HCT116 (cell line): Measurements from ENCODE around the gene ZNF135. TPM values are rescaled to one million over a fixed set of nuclear protein-coding genes. Genes with fewer than 3 reads are reported as not detected.

Experiments
- ATAC-seq: fragments of 200-7000 bp; cut with Tn5 transposase; 2 replicates; pipeline ENCODE4 v1.9.1; 2020; ENCODE audit warnings: mild to moderate bottlenecking, moderate library complexity
- BruUV-seq: library from RNA; stranded (reverse); fragments of 400-500 nt; replicated peaks from 2 replicates; lab custom pipeline; 2021; lab: Mats Ljungman, UMichigan
- CTCF ChIA-PET: fragments of 300-600 bp; sonication (Branson Sonifier 250); formaldehyde crosslinking; loops from one replicate; lab custom pipeline; 2021; ENCODE audit warnings: antibody characterized with exemption; lab: Charles Lee
- POLR2A ChIA-PET: fragments of 300-600, 350-600 bp; sonication (Branson Sonifier 250); formaldehyde crosslinking; loops from one replicate; lab custom pipeline; 2021; ENCODE audit warnings: antibody characterized with exemption; lab: Charles Lee
- RAD21 ChIA-PET, 2 experiments: fragments of 300-600 bp; sonication (Branson Sonifier 250); formaldehyde crosslinking; loops; one replicate each; lab custom pipeline; 2023; ENCODE audit warnings: low total read pairs in 2 of 2; ENCODE audit not compliant: uncharacterized antibody in 2 of 2, unreplicated experiment in 2 of 2, low non-redundant PET in 1 of 2; lab: Charles Lee
- DNase-seq: peaks from one replicate; pipeline ENCODE4 v3.0.0-alpha.2; 2010; ENCODE audit warnings: low read depth, low spot score
- H2AFZ ChIP-seq: fragments of 200-600 bp; shearing (Covaris generic), sonication (generic); 2 replicates; pipeline ENCODE4 v1.6.1; 2017; ENCODE audit warnings: low read depth, mixed run types, mixed read lengths, antibody characterized with exemption, low read length; ENCODE audit not compliant: poor library complexity, severe bottlenecking
- H3K27ac ChIP-seq: 2 replicates; pipeline ENCODE4 v1.5.1; 2012; ENCODE audit warnings: low read depth, low read length
- H3K27me3 ChIP-seq: fragments of 200-600 bp; sonication (generic); 2 replicates; pipeline ENCODE4 v1.6.1; 2016; ENCODE audit warnings: mixed run types, low read length, mixed read lengths; ENCODE audit not compliant: insufficient read depth
- H3K36me3 ChIP-seq, 2 experiments: fragments of 200-500 bp in 1 of 2; fragments of 200-600 bp in 1 of 2; sonication (Bioruptor generic) in 1 of 2; sonication (generic) in 1 of 2; 2 replicates each; pipeline versions ENCODE4 v1.5.1 to v1.6.1; 2014 to 2016; ENCODE audit warnings: low read length in 2 of 2, inconsistent platforms in 1 of 2, mixed read lengths in 1 of 2, mixed run types in 1 of 2; ENCODE audit not compliant: insufficient read depth in 2 of 2, control insufficient read depth in 1 of 2
- H3K4me1 ChIP-seq, 2 experiments: fragments of 200-600 bp in 1 of 2; sonication (generic) in 1 of 2; 2 replicates each; pipeline versions ENCODE4 v1.5.1 to v1.6.1; 2012 to 2017; ENCODE audit warnings: low read length in 2 of 2, inconsistent platforms in 1 of 2, mild to moderate bottlenecking in 1 of 2, mixed read lengths in 1 of 2, mixed run types in 1 of 2, moderate library complexity in 1 of 2; ENCODE audit not compliant: insufficient read depth in 2 of 2, control insufficient read depth in 1 of 2
- H3K4me2 ChIP-seq: fragments of 200-600 bp; sonication (generic); 2 replicates; pipeline ENCODE4 v1.6.1; 2017; ENCODE audit warnings: mixed run types, low read length, mixed read lengths
- H3K4me3 ChIP-seq, 2 experiments: fragments of 200-600 bp in 1 of 2; sonication (generic) in 1 of 2; replicated peaks in 1 of 2; 2 replicates each; pipeline ENCODE4 v1.5.1; 2011 to 2016; ENCODE audit warnings: low read length in 2 of 2, control low read depth in 1 of 2, low read depth in 1 of 2, mild to moderate bottlenecking in 1 of 2, mixed read lengths in 1 of 2, mixed run types in 1 of 2
- H3K79me2 ChIP-seq: fragments of 200-600 bp; sonication (generic); 2 replicates; pipeline ENCODE4 v1.6.1; 2017; ENCODE audit warnings: mild to moderate bottlenecking, mixed run types, low read length, moderate library complexity, mixed read lengths; ENCODE audit not compliant: insufficient read depth
- H3K9ac ChIP-seq: fragments of 200-600 bp; sonication (generic); 2 replicates; pipeline ENCODE4 v1.6.1; 2016; ENCODE audit warnings: low read length, mixed read lengths
- H3K9me2 ChIP-seq: fragments of 200-600 bp; sonication (generic), shearing (Covaris generic); 2 replicates; pipeline ENCODE4 v1.6.1; 2017; ENCODE audit warnings: mixed run types, mild to moderate bottlenecking, moderate library complexity; ENCODE audit not compliant: insufficient read depth
- H3K9me3 ChIP-seq, 2 experiments: fragments of 200-500 bp in 1 of 2; fragments of 200-600 bp in 1 of 2; sonication (Bioruptor generic) in 1 of 2; sonication (generic) in 1 of 2; 2 replicates each; pipeline ENCODE4 v1.6.1; 2014 to 2017; ENCODE audit warnings: low read length in 2 of 2, mixed read lengths in 2 of 2, inconsistent platforms in 1 of 2, low read depth in 1 of 2, mild to moderate bottlenecking in 1 of 2, mixed run types in 1 of 2, moderate library complexity in 1 of 2; ENCODE audit not compliant: control insufficient read depth in 1 of 2, insufficient read depth in 1 of 2
- H4K20me1 ChIP-seq: fragments of 200-600 bp; sonication (generic), shearing (Covaris generic); 2 replicates; pipeline ENCODE4 v1.6.1; 2017; ENCODE audit warnings: mixed run types, mild to moderate bottlenecking, moderate library complexity; ENCODE audit not compliant: insufficient read depth
- CBX3 ChIP-seq: IDR thresholded peaks from 2 replicates; pipeline ENCODE4 v1.6.1; 2012; ENCODE audit warnings: low read depth
- CEBPB ChIP-seq: IDR thresholded peaks from 2 replicates; pipeline ENCODE4 v1.6.1; 2012; ENCODE audit warnings: low read depth
- CTCF ChIP-seq, 3 experiments: fragments of 200-600 bp in 1 of 3; sonication (generic) in 1 of 3; IDR thresholded peaks in 2 of 3; conservative IDR thresholded peaks in 1 of 3; 2 replicates each; pipeline ENCODE4 v1.5.1; 2012 to 2017; ENCODE audit warnings: low read depth in 2 of 3, low read length in 2 of 3, antibody characterized with exemption in 1 of 3, borderline replicate concordance in 1 of 3, control low read depth in 1 of 3, mild to moderate bottlenecking in 1 of 3, mixed read lengths in 1 of 3, mixed run types in 1 of 3, moderate library complexity in 1 of 3; ENCODE audit not compliant: insufficient read depth in 1 of 3
- EGR1 ChIP-seq: IDR thresholded peaks from 2 replicates; pipeline ENCODE4 v1.6.1; 2012; ENCODE audit warnings: low read depth
- ELF1 ChIP-seq: IDR thresholded peaks from 2 replicates; pipeline ENCODE4 v1.6.1; 2012; ENCODE audit warnings: low read depth, borderline replicate concordance
- EZH2 ChIP-seq: fragments of 200-600 bp; sonication (generic); IDR thresholded peaks from 2 replicates; pipeline ENCODE4 v1.6.1; 2017; ENCODE audit warnings: antibody characterized with exemption, mixed run types
- EZH2phosphoT487 ChIP-seq: fragments of 200-600 bp; IDR thresholded peaks from 2 replicates; pipeline ENCODE4 v1.6.1; 2018; ENCODE audit warnings: antibody characterized with exemption, borderline replicate concordance
- FOSL1 ChIP-seq: IDR thresholded peaks from 2 replicates; pipeline ENCODE4 v1.6.1; 2012; ENCODE audit warnings: low read depth
- JUND ChIP-seq: IDR thresholded peaks from 2 replicates; pipeline ENCODE4 v1.6.1; 2012
- POLR2A ChIP-seq: IDR thresholded peaks from 2 replicates; pipeline ENCODE4 v1.7.0; 2011; ENCODE audit warnings: borderline replicate concordance; ENCODE audit not compliant: insufficient read depth, insufficient read length; ENCODE audit errors: extremely low read depth
- POLR2AphosphoS5 ChIP-seq: IDR thresholded peaks from 2 replicates; pipeline ENCODE4 v1.6.1; 2011; ENCODE audit warnings: mild to moderate bottlenecking, low read depth, low read length, moderate library complexity
- RAD21 ChIP-seq: IDR thresholded peaks from 2 replicates; pipeline ENCODE4 v1.6.1; 2012; ENCODE audit warnings: low read depth, mild to moderate bottlenecking
- REST ChIP-seq: IDR thresholded peaks from 2 replicates; pipeline ENCODE4 v1.6.1; 2012; ENCODE audit warnings: low read depth
- SIN3A ChIP-seq: IDR thresholded peaks from 2 replicates; pipeline ENCODE4 v1.6.1; 2012; ENCODE audit warnings: low read depth
- SP1 ChIP-seq: IDR thresholded peaks from 2 replicates; pipeline ENCODE4 v1.6.1; 2012; ENCODE audit warnings: low read depth
- SRF ChIP-seq: IDR thresholded peaks from 2 replicates; pipeline ENCODE4 v1.6.1; 2012; ENCODE audit warnings: low read depth
- TCF7L2 ChIP-seq: IDR thresholded peaks from 2 replicates; pipeline ENCODE4 v1.7.0; 2011; ENCODE audit warnings: borderline replicate concordance, inconsistent platforms; ENCODE audit not compliant: insufficient read depth, insufficient read length; ENCODE audit errors: extremely low read depth
- ZBTB33 ChIP-seq: IDR thresholded peaks from 2 replicates; pipeline ENCODE4 v1.6.1; 2011; ENCODE audit warnings: mild to moderate bottlenecking, low read length, moderate library complexity; ENCODE audit not compliant: insufficient replicate concordance; ENCODE audit errors: extremely low read depth
- ZFX ChIP-seq: fragments of 450-650 bp; IDR thresholded peaks from 2 replicates; pipeline ENCODE4 v1.6.1; 2017
- ZNF274 ChIP-seq: fragments of 200-500 bp; sonication (Bioruptor generic); IDR thresholded peaks from 2 replicates; pipeline ENCODE4 v1.6.1; 2014; ENCODE audit warnings: mild to moderate bottlenecking, low read depth, low read length, inconsistent platforms
- intact Hi-C: fragments of 100-400 bp; cut with micrococcal nuclease; formaldehyde crosslinking; loops from 2 replicates; pipeline ENCODE4 v1.10.0; 2022
- total RNA-seq: library from RNA; stranded (reverse); gene quantifications from one replicate; pipeline ENCODE4 v1.2.1, GENCODE V29; 2021; ENCODE audit not compliant: unreplicated experiment

The ZNF135 gene
- total RNA-seq, 1 experiment from 2014 or later: not detected

GRCh38 chr19:58042495-58043340, 16.4 kb upstream of the ZNF135 start:
- no peaks in the 10 kb centered on the region for H3K36me3 ChIP-seq
- H3K27ac ChIP-seq: no peak overlapping the region
- no peak overlapping the region for H2AFZ ChIP-seq
- intact Hi-C loops: no loop called here
- ATAC-seq (no peak), DNase-seq (no peak)
- TF ChIP-seq EGR1 (no peak), EZH2 (no peak), CTCF (IDR thresholded peaks at IDR 0.05 in 2 of 3, conservative IDR thresholded peaks at IDR 0.05 in 1 of 3; ENCODE audit: borderline replicate concordance in 1 of 3, insufficient read depth in 1 of 3, low read depth in 2 of 3, low read length in 2 of 3) (no peak), SP1 (no peak), JUND (no peak), ELF1 (no peak), RAD21 (no peak), FOSL1 (no peak), EZH2phosphoT487 (no peak), CBX3 (no peak), REST (no peak), TCF7L2 (no peak), CEBPB (no peak), ZFX (no peak), SIN3A (no peak), POLR2A (no peak), SRF (no peak), ZNF274 (no peak), POLR2AphosphoS5 (no peak), ZBTB33 (no peak)
- peaks cover 0 to 19% of the 10 kb centered on the region in 2 experiments; a peak in 2 of 4 replicates for H3K9me3 ChIP-seq
- ChIA-PET RAD21 (no interaction called here), CTCF (no interaction called here), POLR2A (no interaction called here)
- no peak overlapping the region for H3K4me2 ChIP-seq
- H3K9me2 ChIP-seq: no peaks in the 10 kb centered on the region
- H3K4me1 ChIP-seq: no peaks in the 10 kb centered on the region
- no peaks in the 10 kb centered on the region for H3K27me3 ChIP-seq
- no peak overlapping the region for H3K4me3 ChIP-seq
- BruUV-seq: no TSS peak
- no peaks in the 10 kb centered on the region for H3K79me2 ChIP-seq
- no peak overlapping the region for H3K9ac ChIP-seq
- H4K20me1 ChIP-seq: no peaks in the 10 kb centered on the region
